B cell (primary cell): ENCODE results near the gene FSIP1. TPM values are rescaled to one million over a fixed set of nuclear protein-coding genes. Genes with fewer than 3 reads are reported as not detected.

Source experiments
- ATAC-seq: fragments of 200-7000 bp; cut with Tn5 transposase; one replicate; pipeline ENCODE4 v1.10.0; 2021; ENCODE audit warnings: low read depth, mild to moderate bottlenecking, moderate number of reproducible peaks, moderate library complexity
- CTCF ChIA-PET: fragments of 350-600 bp; sonication (Branson Sonifier 250); formaldehyde crosslinking; loops from one replicate; lab custom pipeline; 2021; ENCODE audit warnings: antibody characterized with exemption, inconsistent platforms; lab: Charles Lee
- POLR2A ChIA-PET: fragments of 350-600 bp; sonication (Branson Sonifier 250); formaldehyde crosslinking; loops from one replicate; lab custom pipeline; 2021; ENCODE audit warnings: antibody characterized with exemption; lab: Charles Lee
- DNase-seq: peaks from one replicate; pipeline ENCODE4 v3.0.0; 2013
- H2AFZ ChIP-seq: 2 replicates; pipeline ENCODE4 v1.6.1; 2012; ENCODE audit warnings: mild to moderate bottlenecking, low read depth, low read length; ENCODE audit not compliant: insufficient read depth, poor library complexity, severe bottlenecking
- H3K27ac ChIP-seq, 2 donors: 1 replicate in 1 of 2; 2 replicates in 1 of 2; pipeline ENCODE4 v1.5.1; 2012 to 2013; ENCODE audit warnings: low read length in 2 of 2, mild to moderate bottlenecking in 2 of 2, moderate library complexity in 1 of 2
- H3K27me3 ChIP-seq, 4 experiments: fragments of 200-600 bp in 1 of 4; sonication (generic) in 1 of 4; replicated peaks in 1 of 4; 1 replicate in 2 of 4; 2 replicates in 2 of 4; pipeline versions ENCODE4 v1.6.1 to v1.7.0; 2013 to 2016; ENCODE audit warnings: low read length in 3 of 4, mild to moderate bottlenecking in 2 of 4, mixed read lengths in 1 of 4, moderate library complexity in 1 of 4; ENCODE audit not compliant: insufficient read depth in 4 of 4, control insufficient read depth in 3 of 4; ENCODE audit errors: control extremely low read depth in 1 of 4
- H3K36me3 ChIP-seq, 2 experiments: replicated peaks in 1 of 2; 1 replicate in 1 of 2; 2 replicates in 1 of 2; pipeline versions ENCODE4 v1.6.1 to v1.7.1; 2013; ENCODE audit warnings: low read length in 1 of 2; ENCODE audit not compliant: insufficient read depth in 2 of 2, control insufficient read depth in 1 of 2; ENCODE audit errors: control extremely low read depth in 1 of 2, extremely low read depth in 1 of 2
- H3K4me1 ChIP-seq, 2 donors: fragments of 200-600 bp in 1 of 2; sonication (generic) in 1 of 2; 1 replicate in 1 of 2; 2 replicates in 1 of 2; pipeline versions ENCODE4 v1.5.1 to v1.6.1; 2013 to 2017; ENCODE audit warnings: low read length in 2 of 2; ENCODE audit not compliant: control insufficient read depth in 2 of 2, insufficient read depth in 2 of 2
- H3K4me2 ChIP-seq: replicated peaks from 2 replicates; pipeline ENCODE3; 2012; ENCODE audit warnings: mild to moderate bottlenecking, low read depth, low read length; ENCODE audit not compliant: poor library complexity, severe bottlenecking
- H3K4me3 ChIP-seq, 5 experiments: fragments of 200-600 bp in 1 of 5; sonication (generic) in 1 of 5; 1 replicate in 3 of 5; 2 replicates in 2 of 5; pipeline versions ENCODE4 v1.5.1 to v1.7.0; 2011 to 2016; ENCODE audit warnings: low read length in 4 of 5, mild to moderate bottlenecking in 4 of 5, low read depth in 2 of 5, control low read depth in 1 of 5, moderate library complexity in 1 of 5; ENCODE audit not compliant: insufficient read depth in 1 of 5; ENCODE audit errors: control extremely low read depth in 1 of 5, extremely low read depth in 1 of 5
- H3K79me2 ChIP-seq: fragments of 200-600 bp; sonication (generic); one replicate; pipeline ENCODE4 v1.6.0; 2016; ENCODE audit warnings: low read length; ENCODE audit not compliant: control insufficient read depth, insufficient read depth
- H3K9ac ChIP-seq: fragments of 200-600 bp; sonication (generic); 2 replicates; pipeline ENCODE4 v1.6.1; 2017; ENCODE audit warnings: mild to moderate bottlenecking, low read length, moderate library complexity
- H3K9me3 ChIP-seq, 3 donors: one replicate each; pipeline versions ENCODE4 v1.6.1 to v1.7.1; 2013; ENCODE audit warnings: low read length in 2 of 3; ENCODE audit not compliant: control insufficient read depth in 2 of 3, insufficient read depth in 1 of 3; ENCODE audit errors: control extremely low read depth in 1 of 3
- H4K20me1 ChIP-seq: 2 replicates; pipeline ENCODE4 v1.6.0; 2012; ENCODE audit warnings: mild to moderate bottlenecking, low read length; ENCODE audit not compliant: insufficient read depth, control insufficient read depth, poor library complexity, severe bottlenecking
- H3K27ac Mint-ChIP-seq: one replicate; pipeline ENCODE4 v1.8.0; 2021; ENCODE audit warnings: mixed read lengths
- H3K27me3 Mint-ChIP-seq: one replicate; pipeline ENCODE4 v1.8.0; 2021; ENCODE audit warnings: mixed read lengths
- H3K4me1 Mint-ChIP-seq: one replicate; pipeline ENCODE4 v1.8.0; 2021; ENCODE audit warnings: mixed read lengths
- H3K4me3 Mint-ChIP-seq: one replicate; pipeline ENCODE4 v1.8.0; 2021; ENCODE audit warnings: mixed read lengths
- H3K9me3 Mint-ChIP-seq: one replicate; pipeline ENCODE4 v1.8.0; 2022; ENCODE audit warnings: mixed read lengths; ENCODE audit not compliant: insufficient read depth
- EZH2 ChIP-seq: IDR thresholded peaks from 2 replicates; pipeline ENCODE4 v1.6.1; 2012; ENCODE audit warnings: borderline replicate concordance, low read depth, mild to moderate bottlenecking, moderate library complexity, low read length; ENCODE audit not compliant: insufficient read depth, poor library complexity, severe bottlenecking
- WGBS: methylation state at CpG from one replicate; pipeline ENCODE4 v1.1.5; 2013; ENCODE audit warnings: missing lambda C conversion rate; ENCODE audit not compliant: insufficient coverage; 5-methylcytosine and 5-hydroxymethylcytosine counted together
- intact Hi-C: fragments of 100-400 bp; cut with micrococcal nuclease; formaldehyde crosslinking; loops from one replicate; pipeline ENCODE4 v1.10.0; 2022
- polyA plus RNA-seq: library from polyadenylated mRNA; depleted of rRNA; stranded (reverse); fragments of >200 nt; gene quantifications from 2 replicates; pipeline ENCODE4 v1.2.3, GENCODE V29; 2012
- total RNA-seq, 2 donors: library from RNA; stranded (reverse); fragments of 120-200 nt in 1 of 2; gene quantifications; 1 replicate in 1 of 2; 2 replicates in 1 of 2; pipeline versions ENCODE4 v1.2.3 to v1.2.4, GENCODE V29; 2013 to 2022
- TF ChIP-seq, protein P1 (sequence below): fragments of 200-600 bp; IDR thresholded peaks from one replicate; pipeline ENCODE4 v1.8.0; 2022; ENCODE audit warnings: antibody characterized with exemption, mild to moderate bottlenecking

The FSIP1 gene
- total and polyA plus RNA-seq, 2 donors (not counting 1 experiment from before 2014, with no cell fraction given): 0.19 to 0.49 TPM

DNA sequence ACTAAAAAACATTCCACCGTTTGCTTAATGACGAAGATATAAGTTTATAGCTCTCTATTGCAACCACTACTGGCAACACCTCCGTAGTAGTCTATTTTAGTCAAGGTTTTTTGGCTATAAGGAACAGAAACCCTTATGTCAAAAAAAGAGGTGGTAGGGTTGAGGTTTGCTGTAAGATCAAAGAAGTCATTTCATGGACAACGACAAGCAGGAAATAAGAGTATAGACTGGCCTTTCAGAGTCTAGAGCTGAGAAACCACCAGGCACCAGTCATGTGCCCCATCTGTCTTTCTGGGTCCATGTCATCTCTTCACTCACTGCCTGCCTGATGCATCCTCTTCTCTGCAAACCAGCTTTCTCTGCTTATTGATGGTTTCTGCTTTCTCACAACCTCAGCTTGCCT is 159.1 kb downstream of the FSIP1 start:
- TF ChIP-seq, protein P1, sequence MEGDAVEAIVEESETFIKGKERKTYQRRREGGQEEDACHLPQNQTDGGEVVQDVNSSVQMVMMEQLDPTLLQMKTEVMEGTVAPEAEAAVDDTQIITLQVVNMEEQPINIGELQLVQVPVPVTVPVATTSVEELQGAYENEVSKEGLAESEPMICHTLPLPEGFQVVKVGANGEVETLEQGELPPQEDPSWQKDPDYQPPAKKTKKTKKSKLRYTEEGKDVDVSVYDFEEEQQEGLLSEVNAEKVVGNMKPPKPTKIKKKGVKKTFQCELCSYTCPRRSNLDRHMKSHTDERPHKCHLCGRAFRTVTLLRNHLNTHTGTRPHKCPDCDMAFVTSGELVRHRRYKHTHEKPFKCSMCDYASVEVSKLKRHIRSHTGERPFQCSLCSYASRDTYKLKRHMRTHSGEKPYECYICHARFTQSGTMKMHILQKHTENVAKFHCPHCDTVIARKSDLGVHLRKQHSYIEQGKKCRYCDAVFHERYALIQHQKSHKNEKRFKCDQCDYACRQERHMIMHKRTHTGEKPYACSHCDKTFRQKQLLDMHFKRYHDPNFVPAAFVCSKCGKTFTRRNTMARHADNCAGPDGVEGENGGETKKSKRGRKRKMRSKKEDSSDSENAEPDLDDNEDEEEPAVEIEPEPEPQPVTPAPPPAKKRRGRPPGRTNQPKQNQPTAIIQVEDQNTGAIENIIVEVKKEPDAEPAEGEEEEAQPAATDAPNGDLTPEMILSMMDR: no peak
- TF ChIP-seq EZH2: no peak
- H3K27ac ChIP-seq: no peak overlapping the region
- peaks cover 0 to 5% of the 10 kb centered on the region in 2 donors for H3K4me1 ChIP-seq
- H3K27me3 Mint-ChIP-seq: peaks cover 9% of the 10 kb centered on the region
- H3K36me3 ChIP-seq: no peaks in the 10 kb centered on the region
- H3K9me3 Mint-ChIP-seq: no peaks in the 10 kb centered on the region
- no peak overlapping the region for H3K4me3 ChIP-seq
- H3K27me3 ChIP-seq: no peaks in the 10 kb centered on the region
- no peaks in the 10 kb centered on the region for H3K79me2 ChIP-seq
- H3K4me1 Mint-ChIP-seq: peaks cover 6% of the 10 kb centered on the region
- no peak overlapping the region for H3K27ac Mint-ChIP-seq
- no peak overlapping the region for H3K4me2 ChIP-seq
- WGBS: 0% methylated on average over 1 of the region's 4 CpGs
- peak; percentile 12 for DNase-seq
- no peak overlapping the region for H2AFZ ChIP-seq
- no peaks in the 10 kb centered on the region for H4K20me1 ChIP-seq
- no peaks in the 10 kb centered on the region for H3K9me3 ChIP-seq
- ChIA-PET CTCF (no interaction called here), POLR2A (no interaction called here)
- ATAC-seq: no peak
- intact Hi-C loops: no loop called here
- H3K4me3 Mint-ChIP-seq: no peak overlapping the region
- H3K9ac ChIP-seq: no peak overlapping the region

DNA sequence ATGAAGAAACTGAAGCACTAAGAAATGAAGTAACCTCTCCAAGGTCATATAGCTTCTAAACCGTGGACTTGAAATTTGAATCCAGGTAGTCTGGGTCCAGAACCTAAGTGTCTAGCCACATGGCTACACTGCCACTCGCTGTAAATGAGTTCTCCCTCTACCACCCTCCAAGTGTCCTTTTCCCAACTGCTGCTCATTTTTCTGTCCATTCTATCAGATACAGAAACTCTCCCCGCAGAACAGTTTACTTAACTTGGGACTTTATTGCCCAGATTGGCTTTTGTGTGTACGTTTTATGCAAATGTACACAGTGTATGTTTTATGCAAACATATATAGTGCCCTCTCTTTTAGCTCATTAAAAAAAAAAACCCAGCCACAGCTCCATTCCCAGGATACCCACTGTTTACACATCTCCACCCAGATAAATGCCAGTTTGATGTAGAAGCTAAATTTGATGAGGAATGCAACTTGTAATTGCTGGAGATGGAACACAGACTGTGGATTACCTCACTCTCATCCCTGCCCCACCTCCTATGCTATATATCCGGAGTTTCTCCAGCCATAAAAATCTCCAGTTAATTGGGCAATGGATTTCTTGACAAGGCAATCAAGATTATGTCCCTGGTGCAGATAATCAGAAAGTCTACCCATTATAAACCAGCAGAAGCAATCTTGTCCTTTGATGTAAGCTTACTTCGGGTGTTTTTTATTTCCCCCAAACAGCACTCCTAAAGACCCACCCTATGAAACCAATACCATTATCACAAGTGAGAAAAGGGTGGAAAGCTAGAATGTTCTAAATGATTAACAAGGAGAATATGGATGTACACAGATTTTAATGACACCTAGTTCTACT is 159.8 kb downstream of the FSIP1 start:
- H3K4me1 Mint-ChIP-seq: peaks cover 6% of the 10 kb centered on the region
- H3K9me3 ChIP-seq: no peaks in the 10 kb centered on the region
- ChIA-PET CTCF (no interaction called here), POLR2A (no interaction called here)
- peaks cover 0 to 5% of the 10 kb centered on the region in 2 donors for H3K4me1 ChIP-seq
- no peaks in the 10 kb centered on the region for H3K9me3 Mint-ChIP-seq
- H3K27ac Mint-ChIP-seq: no peak overlapping the region
- no peaks in the 10 kb centered on the region for H3K79me2 ChIP-seq
- H3K27me3 ChIP-seq: no peaks in the 10 kb centered on the region
- no peak for DNase-seq
- intact Hi-C loops: no loop called here
- 94% methylated on average over 3 of the region's 6 CpGs for WGBS
- TF ChIP-seq, protein P1: no peak
- no peak for TF ChIP-seq EZH2
- ATAC-seq: no peak
- no peak overlapping the region for H3K4me3 Mint-ChIP-seq
- H3K4me2 ChIP-seq: no peak overlapping the region
- H3K9ac ChIP-seq: no peak overlapping the region
- H2AFZ ChIP-seq: no peak overlapping the region
- H3K27me3 Mint-ChIP-seq: peaks cover 9% of the 10 kb centered on the region
- H3K27ac ChIP-seq: no peak overlapping the region
- no peaks in the 10 kb centered on the region for H4K20me1 ChIP-seq
- no peaks in the 10 kb centered on the region for H3K36me3 ChIP-seq
- no peak overlapping the region for H3K4me3 ChIP-seq
